AG09319 (cell line): ENCODE results near the gene FARP2.

Experiments used
- DNase-seq: peaks from one replicate; pipeline ENCODE4 v3.0.0-alpha.2; 2010; ENCODE audit warnings: low read depth; ENCODE audit errors: extremely low read depth
- TF ChIP-seq, protein P1 (sequence below): IDR thresholded peaks from 2 replicates; pipeline ENCODE4 v1.5.1; 2011; ENCODE audit warnings: low read depth, mild to moderate bottlenecking, inconsistent platforms, low read length, moderate library complexity

The FARP2 gene

DNA sequence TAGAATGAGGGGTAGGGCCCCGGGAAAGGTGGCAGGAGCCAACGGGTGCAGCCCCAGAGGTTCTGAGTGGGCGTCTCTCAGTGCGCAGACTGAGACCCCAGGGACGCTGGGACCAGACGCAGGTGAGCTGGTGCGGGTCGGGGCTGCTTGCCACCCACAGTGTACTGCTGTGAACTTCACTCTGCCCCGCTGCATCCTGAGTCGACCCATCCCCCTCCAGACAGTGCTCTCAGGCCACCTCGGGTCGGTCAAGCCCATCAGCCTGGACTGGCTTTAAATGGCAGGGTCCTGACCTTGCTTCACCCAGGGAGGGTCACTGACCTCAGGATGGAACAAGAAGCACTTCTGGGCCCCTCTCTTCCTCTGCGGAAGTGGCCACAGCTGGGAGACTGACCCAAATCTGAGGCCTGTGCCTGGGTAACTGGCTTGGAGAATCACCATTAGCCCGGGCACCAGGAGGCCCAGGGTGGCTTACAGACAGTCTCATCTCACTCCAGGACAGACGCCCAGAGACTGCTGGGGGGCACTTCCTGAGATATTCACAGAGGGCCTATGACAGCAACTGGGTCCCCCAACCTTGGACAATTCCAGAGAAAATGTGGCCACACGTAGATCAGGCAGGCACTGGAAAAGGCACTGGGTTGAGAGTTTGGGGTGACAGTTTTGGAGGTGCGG, 178.8 kb downstream of the FARP2 start:
- TF ChIP-seq, protein P1, sequence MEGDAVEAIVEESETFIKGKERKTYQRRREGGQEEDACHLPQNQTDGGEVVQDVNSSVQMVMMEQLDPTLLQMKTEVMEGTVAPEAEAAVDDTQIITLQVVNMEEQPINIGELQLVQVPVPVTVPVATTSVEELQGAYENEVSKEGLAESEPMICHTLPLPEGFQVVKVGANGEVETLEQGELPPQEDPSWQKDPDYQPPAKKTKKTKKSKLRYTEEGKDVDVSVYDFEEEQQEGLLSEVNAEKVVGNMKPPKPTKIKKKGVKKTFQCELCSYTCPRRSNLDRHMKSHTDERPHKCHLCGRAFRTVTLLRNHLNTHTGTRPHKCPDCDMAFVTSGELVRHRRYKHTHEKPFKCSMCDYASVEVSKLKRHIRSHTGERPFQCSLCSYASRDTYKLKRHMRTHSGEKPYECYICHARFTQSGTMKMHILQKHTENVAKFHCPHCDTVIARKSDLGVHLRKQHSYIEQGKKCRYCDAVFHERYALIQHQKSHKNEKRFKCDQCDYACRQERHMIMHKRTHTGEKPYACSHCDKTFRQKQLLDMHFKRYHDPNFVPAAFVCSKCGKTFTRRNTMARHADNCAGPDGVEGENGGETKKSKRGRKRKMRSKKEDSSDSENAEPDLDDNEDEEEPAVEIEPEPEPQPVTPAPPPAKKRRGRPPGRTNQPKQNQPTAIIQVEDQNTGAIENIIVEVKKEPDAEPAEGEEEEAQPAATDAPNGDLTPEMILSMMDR: no peak

DNA sequence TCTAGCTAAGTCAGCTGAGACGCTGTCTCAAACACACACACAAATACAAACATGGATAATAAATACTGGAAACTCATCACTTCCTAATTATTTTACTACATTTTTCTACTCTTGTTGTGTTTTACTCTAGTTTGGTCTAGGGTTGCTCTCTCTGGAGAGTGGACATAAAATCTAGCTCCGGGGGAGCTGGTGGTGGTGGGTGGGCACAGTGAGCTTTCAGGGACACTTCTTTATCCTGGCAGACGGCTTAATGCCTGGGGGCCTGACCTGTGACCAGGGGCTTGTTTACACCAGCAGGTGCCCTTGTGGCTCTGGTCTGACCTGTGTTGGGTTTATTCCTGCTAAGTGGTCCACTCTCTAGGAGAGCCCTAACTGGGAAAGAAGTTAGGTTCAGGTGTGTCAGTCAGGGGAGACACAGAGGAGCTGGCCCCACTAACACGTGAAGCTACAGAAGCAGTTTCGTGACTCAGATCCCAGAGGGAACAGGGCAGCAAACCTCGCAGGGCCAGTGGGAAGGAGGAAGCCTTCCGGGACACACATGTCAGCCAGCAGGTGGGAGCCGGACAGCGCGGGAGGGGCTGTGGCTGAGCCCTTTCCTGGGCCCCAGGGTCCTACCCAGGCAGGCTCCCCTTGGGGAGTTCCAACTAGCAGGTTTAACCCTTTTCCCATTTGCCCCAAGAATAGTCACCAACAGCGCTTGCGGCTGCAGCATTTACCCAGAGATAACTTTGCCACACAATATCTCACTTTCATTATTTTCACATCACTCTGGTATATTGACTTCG, 180.0 kb downstream of the FARP2 start:
- no peak for DNase-seq
- TF ChIP-seq, protein P1: no peak

More for the DNA sequence above, 178.8 kb downstream of the FARP2 start:
- no peak for DNase-seq

DNA sequence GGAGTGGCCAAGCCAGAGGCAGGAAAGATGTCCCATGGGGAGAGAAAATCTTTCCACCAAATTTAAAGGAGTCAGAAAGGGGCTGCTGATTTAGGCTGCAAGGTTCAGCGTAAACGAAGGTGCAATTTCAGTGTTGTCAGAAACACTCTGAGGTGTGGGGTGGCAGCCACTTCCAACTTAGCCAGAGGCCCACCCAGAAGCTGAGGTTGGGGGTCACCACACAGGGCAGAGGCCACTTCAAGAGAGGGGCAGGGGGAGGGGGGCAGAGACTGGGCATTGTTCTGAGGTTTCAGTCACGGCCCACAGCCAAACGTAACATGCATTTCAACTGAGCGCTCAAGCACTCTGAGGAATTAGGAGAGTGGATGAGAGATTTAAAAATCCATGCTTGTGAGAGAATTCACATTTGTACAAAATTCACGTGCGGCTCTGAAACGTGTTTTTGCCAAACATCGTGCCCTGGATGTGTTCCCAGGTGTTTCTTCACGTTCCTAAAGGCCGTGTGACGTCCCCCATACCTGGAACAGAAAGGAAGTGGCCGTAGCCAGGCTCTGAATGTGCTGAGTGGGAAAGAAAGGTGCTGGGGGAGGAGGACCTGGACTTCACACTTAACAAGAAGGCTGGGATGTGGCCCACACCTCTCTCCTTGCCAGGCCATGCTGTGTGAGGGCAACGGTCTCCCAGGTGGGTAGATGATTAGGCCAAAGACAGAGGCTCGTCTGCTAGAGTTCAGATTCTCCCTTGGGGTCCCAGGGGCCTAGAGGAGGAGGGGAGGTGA, 182.9 kb downstream of the FARP2 start:
- TF ChIP-seq, protein P1: no peak
- no peak for DNase-seq

DNA sequence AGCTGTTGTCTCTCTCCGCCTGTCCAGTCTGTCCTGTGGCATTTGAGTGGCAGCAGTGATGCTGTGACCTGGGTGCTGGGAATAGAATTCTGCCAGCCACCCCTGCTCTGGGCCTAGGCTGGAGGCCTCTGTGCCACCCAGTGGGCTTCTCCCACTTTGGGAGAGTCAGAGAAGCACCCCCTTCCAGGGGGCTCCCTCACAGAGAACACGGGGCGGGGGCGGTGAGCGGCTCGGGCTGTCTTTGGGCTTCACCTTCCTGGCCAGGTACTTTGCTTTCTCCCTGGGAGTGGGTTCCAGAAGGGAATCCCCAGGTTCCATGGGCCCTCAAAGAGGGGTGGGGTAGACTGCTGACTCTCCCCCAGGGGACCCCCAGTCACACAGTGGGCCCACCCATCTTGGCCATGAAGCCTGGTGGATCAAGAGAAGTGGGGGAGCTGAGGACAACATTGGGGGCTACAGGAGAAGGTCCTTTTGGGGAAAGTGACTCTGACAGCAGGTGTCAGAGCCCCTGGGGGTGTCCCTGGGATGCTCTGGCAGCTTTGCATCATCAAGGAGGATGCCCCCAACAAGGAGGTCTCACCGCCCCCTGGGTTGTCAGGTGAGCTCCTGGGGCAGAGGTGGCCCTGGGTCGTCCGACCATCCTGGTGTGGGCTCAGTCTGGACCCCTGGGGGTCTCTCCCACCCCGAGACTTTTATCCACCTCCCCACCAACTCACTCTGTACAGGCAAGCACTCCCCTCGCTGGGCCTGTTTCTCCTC, 183.7 kb downstream of the FARP2 start:
- TF ChIP-seq, protein P1: no peak
- DNase-seq: no peak

DNA sequence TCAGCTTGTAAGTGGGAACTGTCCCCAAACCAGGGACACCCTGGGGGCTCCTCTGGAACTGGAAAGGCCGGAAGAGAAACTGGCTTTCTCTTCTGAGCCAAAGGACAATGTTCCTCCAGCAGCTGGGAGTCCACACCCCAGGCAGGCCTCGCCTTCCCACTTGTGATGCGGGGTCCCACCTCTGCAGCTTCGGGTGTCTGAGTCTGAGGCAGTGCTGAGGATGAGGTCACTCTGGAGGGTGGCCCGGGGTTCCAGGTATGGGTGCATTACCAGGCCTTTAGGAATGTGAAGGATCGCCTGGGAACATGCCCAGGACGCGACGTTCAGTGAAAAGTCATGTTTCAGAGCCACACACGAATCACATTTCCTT, 184.3 kb downstream of the FARP2 start:
- no peak for DNase-seq
- TF ChIP-seq, protein P1: no peak

DNA sequence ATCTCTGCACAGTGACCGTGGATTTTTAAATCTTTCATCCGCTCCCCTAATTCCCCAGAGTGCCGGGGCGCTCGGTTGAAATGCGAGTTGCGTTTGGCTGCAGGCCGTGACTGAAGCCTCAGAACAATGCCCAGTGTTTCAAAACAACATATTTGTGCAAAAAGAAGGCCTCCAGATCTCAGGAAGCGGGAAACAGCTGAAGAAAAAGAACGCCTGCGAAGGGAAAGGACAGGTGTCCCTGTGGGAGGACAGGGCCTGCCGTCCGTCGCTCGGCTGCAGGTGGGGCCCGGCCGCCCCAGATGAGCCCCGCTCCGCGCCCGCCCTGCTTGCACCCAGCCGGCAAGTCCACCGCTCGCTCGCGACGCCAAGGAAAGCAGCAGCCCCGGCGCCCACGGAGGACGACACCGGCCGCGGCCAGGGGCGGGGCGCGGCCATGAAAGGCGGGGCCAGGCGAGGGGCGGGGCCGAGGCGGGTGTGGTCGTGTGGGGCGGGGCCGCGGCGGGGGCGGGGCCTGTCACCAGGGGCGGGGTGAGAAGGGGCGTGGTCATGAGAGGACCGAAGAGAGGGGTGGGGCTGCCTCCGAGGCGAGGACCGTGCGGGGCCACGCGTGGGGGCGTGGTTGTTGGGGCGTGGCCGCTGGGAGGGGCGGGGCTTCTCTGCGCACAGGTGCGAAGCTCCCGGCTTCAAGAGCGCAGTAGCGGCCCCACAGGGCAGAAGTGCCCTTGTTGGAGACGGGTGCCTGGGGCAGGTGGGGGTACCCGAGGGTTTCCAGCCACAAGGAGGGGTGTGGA, 184.9 kb downstream of the FARP2 start:
- TF ChIP-seq, protein P1: no peak
- DNase-seq: no peak
